NCI-H1048 (cell line): ENCODE measurements around the gene ABCA4.

Experiments used
- DNase-seq: peaks from one replicate; lab custom pipeline; 2025; lab: John Stamatoyannopoulos, UW

ABCA4 gene

DNA sequence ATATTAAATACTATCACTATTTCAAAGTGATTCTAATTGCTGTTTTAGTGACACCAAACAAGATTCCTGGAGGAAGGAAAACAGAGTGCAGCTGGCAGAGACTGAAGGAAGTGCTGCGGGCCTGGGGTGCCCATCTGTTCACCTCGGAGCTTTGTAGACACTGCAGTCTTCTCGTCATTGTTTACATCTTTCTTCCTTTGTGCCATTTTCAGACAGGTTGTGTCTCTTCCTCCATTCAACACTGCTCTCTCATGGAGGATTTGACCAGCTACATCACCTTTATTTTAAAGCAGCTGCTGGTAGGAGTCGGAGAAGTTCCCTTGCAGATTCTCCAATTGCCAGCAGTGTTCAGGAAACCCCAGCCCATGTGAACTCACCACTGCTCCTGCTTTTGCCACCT is 37.3 kb downstream of the ABCA4 start:
- DNase-seq: no peak

DNA sequence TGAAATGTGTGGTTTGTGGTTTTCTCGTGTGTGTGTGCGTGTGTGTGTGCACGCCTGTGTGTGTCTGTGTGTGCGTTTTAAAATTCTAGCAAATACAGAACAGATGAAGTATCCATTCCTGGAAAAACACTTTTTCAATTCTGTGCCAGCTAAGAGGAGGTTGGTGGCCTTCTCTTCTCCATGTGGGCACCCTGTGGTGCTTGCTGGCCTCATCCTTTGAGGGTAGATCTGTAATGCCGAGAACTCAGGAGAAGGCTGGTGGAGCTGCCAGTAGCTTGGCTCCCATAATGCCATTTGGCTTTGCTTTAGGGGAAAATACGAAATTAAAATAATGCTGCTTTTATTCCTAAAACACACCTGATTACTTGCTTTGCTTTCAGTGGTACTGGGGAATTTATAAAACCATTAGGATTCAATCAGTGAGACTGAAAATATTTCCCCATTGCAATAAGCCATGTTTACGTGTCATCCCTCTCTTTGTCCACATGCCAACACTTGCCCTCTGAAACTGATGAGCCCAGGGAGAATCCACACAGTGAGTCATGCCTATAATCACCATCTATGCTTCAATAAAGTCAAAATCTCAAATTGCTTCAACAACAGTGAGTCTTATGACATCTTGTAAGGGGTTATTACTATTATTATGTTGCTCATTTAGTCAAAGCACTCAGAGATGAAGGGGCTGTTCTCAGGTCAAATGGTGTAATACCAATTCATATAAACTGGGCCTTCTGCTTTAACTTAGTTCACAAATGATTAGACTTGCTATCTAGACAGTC is 39.2 kb downstream of the ABCA4 start:
- no peak for DNase-seq

DNA sequence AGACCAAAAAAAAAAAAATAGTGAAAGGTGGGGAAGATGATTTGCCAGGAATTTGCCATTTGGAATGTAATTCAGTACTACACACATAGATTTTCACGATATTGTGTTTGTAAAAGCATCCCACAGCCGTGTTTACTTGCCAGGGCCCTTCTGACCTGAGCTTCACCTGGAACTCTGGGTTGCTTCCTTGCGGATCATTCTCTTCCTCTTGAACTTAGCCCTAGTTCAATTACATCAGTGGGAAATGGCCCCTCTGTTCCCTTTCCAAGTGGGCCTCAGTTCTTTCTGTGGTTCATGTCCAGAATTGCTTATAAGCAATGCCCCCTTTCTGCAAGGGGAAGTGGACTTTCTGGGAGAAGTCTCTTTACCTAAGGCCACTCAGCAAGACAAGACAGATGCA is 41.0 kb downstream of the ABCA4 start:
- DNase-seq: no peak

DNA sequence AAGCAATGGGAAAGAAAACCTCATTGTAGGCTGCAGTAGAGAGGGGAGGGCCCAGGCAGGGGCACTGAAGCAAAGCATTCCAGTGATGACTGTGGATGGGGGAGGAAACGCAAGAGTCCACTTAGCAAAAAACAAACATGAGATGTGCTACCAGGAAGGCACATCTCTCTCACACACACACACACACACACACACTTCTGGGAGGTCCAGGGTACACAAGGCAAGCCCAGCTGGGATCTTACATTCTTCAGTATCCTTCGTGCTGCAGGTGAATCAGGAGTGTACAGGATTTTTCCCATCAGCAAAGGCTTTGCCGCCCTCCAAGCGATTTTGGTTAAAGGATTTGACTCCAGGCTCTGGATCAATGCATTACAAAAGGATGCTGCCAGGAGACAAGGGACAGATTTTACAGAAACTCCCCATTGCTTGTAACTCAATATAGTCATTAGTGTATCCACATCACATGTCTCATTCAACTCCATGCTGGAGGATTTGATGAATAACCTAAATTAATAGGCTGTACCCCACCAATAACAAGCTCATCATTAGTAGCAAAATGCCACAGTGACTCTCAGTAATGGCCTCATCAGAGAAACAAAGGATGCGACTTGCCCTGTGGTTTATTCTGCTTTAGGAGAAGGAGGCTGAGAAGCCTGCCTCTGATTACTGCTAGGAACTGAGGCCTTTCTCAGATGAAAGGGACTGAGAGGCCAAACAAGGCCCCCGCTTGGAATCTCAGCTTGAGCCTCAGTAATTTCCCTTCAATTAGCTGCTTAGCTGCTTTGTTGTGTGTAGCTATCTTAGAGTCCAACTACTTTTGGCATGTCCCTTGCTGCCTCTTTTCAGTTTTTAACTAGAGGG is 41.6 kb downstream of the ABCA4 start:
- DNase-seq: no peak

DNA sequence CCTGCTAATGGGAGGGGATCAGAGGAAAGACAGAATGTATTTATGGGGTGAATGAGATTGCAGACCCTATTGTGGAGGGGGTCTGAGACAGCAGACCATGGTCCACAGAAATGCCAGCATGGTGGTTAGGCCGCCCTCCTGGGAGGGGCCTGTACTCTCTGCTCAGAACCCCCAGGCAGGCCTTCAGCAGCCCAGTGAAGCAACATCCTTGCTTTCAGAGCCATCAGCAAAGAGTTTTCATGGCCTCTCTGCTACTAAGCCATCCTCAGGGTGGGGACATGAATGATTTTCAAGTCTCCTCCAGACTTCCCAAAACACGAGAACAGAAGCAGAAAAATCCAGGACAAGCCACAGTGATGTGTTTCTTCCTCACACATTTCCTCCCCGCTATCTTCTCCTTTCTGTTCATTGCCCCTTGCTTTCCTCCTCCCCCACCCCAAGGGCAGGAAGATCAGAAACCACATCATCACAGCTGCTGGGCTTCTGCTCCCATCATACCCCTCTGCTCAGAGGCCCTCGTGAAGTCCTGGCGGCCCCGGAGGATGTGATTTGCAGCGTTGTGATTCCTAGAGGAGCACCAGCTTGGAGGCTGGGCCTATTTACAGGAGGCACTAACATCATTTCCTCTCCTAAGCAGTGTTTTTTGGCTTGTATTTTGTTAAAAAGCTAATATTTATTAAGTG is 48.0 kb downstream of the ABCA4 start:
- no peak for DNase-seq

DNA sequence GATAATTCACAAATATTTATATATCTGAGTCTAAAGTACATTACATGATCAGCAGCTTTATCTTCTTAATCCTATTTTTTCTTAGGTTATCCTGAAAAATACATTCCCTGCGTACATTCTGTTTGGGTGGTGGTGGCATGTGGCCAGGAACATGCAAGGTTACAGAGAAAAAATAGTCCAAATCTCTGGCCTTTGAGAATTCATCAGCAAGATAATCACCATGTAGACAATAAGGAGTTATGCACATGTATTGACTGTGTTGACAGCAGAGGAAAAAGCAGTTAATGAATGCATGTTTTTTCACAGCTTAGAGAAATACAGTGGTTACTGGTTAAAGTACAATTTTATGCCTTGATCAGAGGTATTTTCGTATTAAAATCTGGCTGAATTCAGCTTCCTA is 49.0 kb downstream of the ABCA4 start:
- DNase-seq: no peak

DNA sequence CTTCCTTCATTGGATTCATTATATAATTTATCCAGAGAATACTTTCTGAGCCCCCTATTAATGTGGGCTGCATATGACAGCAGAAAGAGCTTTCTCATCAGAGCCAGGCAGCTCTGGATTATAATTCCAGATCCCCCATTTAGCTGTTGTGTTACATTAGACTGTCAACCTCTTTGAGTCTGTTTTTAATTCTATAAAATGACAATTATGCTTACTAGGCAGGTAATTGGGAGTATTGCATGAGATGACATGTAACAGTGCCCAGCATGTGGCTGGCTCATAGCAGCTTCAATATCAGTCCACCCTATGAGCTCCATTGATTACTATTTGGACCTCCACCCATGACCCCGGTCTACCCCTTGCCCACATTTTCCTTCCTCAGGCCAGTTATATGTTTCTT is 49.6 kb downstream of the ABCA4 start:
- no peak for DNase-seq

DNA sequence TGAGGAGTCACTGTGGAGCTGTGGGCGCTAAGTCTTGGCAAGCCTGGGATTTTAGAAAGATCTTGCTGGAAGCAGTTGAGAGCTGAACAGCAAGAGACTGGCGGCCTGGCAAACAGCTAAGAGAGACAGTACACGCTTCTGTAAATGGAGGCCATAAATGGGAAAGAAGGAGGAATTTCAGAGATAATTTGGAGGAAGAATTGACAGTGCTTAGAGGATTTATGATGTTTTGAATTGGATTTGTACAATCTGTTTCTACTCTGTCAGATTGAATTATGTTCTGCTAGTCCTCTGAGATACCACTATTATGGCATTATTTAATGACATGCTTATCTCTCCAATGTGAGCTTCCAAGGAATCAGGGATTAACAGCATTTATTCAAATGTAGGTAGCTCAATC is 50.1 kb downstream of the ABCA4 start:
- no peak for DNase-seq

DNA sequence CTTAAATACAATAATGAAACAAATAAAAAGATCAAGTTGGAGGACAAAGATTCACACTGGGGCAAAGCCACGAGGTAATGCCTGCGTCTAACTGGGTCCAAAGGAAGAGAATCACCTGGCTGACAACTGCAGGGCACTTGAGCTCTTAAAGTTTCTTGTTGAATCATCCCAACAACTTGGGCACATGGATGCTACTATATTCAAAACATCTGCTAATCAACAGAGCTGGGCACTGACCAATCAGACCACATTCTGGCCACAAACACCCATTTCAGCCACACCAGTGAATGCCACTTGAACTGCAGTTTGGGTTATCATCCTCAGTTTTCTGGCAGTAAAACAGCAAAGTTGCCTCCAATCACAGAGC is 51.0 kb downstream of the ABCA4 start:
- no peak for DNase-seq

DNA sequence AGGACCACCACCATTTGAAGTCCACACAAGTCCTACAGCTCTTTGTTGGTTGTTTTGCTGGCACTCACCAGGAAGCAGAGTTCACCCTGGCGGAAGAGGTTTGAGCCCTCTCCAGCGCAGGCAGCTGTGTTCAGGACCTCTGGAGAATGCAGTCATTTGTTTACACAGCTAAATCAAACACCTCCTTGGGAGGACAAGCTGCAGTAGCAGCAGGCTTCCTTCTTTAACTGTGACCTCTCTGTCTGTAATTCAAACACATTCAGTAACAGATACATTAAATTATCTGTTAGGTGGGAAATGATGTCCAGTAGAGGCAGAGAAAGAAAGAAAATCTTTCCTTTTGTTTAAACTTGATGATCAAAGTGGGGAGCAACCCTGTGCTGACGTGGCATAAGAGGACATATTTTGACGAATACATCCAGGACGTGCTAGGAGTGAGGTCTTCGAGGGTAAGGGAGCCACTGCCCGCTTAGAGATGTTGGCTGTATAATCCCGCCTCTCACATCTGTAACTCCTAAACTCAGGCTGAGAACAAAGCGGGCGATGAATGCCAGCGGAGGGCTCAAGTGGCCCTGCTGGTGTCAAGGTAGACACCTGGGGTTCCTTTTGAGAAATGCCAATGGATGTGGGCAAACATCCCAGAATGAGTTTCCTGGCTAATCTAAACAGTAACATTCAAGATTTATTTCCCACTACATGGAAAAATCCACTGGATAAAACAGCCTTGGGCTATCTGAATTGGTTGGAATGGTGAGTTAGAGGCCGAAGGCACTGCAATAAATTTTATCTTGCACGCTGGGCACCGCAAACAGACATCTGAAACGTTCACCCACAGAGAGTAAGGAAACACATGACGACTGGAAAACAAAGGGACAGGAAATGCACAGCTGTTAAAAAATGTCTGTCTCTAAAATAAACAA is 51.7 kb downstream of the ABCA4 start:
- no peak for DNase-seq

DNA sequence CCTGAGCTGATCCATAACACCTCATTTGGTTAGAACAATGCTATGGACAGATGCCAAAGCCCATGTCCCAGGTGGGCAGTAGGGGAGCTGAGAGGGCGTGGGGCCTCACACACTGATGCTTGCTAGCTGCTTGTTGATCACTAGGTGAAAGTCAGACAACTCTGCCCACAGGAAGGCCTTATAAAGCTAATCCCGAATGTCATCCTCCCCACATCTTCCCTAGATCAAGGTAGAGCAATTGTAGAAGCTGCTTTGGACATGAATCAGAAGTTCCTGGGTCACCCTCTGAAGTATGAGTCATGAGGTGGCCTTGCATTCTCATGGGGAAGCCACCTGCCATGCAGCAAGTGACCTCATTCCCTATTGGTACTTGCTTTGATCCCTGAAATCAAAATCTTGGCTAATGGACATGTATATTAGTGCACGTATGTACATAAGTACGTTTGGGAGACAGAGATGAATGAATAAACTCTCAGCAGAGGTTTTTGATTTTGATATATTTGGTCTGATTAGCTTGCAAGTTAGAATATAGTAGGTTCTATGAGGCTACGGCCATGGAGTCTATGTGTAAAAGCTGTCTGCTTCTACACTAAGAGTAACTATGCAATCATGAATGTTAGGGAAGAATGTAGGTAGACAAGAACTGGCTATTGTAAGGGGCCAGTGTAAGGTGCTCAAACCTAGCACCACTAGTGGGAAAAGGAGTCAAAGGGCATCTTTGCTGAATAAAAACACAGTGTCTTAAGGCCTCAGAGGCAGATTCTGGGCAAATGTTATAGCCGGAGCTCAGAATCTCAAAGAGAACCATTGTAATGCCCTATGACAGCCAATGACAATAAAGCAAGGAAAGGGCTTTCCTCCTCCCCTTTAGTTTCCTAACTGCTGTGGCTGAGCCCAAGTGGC is 52.6 kb downstream of the ABCA4 start:
- DNase-seq: no peak

DNA sequence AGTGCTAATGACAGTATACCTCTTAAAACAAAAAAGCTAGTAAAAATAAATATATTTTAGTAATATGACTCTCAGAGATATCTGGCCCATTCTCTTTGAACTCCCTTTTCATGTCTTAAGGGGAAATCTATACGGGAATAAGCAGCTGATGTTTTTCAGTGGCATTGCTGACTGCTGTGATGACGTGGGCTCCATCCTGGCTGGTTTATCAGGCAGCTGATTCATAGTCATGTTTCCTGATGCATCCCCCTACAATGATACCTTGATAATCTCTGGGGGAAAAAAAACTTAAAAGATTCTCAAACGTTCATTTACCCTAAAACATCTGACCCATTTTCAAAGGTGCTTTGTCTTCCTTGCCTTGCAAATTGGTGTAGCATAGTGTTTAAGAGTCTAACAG is 53.8 kb downstream of the ABCA4 start:
- DNase-seq: no peak

DNA sequence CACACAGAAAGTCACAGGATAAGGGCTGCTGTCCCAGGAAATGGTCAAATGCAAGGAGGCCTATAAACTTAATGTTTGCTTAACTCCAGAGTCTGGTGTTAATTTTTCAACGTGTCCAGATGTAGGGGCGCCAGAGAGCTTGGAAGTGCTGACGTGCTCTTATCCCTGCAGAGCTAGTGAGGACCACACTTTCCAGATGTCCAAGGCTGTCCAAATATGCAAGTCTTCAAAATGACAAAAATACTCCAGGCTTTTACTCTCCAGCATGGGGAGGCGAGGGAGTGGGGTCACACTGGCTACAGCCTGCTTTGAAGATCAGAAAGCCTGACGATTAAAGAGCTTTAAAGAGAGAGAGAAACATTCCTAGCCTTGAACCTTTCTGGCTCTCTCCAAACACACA is 57.6 kb downstream of the ABCA4 start:
- no peak for DNase-seq

DNA sequence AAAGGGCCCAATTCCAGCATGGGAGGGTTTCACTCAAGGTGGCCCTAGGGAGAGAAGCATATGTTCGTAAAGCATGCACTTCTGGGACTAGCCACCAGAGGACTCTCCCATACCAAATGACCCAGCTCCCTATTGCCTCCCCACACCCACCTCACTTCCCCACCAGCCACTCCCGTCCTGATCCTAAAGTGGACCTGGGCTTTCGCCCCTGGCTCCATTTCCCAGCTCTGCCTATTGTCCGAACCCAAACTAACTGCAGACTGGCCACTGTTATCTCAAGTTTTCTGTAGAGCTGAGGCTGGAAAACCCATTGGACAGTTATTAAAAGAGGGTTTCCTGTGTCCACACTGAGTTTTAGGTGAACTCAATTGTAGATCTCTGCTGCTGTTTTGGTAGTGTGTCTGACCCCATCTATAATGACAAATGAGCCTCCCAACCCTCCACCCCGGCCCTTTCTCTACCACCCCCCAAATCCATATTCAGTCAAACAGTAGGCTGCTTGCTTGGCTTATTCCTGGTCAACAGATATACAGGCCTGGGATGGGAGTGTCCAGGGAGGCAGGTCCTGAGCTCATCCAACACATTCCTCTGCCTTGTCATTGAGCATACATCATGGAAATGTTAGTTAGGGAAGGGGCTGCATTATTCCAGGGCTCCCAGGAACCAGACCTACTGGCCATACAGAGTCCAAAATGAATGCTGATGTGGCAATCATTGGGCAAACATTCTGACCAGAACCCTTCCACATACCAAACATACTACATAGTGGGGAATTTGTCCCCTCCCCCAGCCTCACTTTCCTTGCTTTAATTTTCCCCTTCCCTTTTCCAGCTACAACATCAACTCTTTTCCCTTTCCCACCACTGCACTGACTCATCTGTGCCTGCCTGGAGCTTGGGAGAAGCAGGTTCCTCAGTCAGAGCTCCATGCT is 59.2 kb downstream of the ABCA4 start:
- DNase-seq: no peak

DNA sequence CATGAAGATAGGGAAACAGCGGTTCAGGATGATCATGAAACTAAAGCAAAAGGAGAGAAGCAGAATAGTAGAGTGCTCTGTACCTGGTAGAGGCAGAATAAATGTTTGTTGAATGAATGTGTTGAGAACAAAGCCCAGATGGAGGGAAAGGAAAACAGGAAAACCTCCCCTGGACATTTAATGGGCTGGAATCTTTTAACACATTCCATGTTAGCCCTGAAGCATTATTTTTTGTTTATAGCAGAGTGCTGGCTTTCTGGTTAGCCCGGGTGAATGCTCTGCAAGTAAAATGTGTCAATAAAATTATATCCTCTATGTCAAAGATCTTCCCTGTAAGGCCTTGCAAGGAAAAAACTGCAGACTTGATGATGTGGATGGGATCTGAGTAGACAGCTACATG is 60.2 kb downstream of the ABCA4 start:
- no peak for DNase-seq

DNA sequence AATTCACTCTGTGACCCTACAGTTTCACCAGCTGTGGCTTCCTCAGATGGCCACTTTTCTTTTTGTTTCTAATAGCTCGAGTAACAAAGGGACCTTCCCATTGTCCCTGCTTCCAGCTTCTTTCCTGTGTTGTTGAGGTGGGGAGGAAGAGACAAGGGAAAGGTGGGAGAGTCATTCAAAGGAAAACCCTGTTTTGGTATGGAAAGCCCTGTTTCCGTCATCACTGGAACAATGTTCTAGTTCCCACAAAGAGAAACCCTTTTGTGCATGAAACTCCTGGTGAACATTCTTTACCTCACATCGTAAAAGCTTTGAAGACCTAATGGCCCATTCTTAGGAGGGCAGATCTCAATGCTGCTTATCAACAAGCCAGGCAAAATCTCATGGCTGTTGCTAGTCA is 62.2 kb downstream of the ABCA4 start:
- no peak for DNase-seq

DNA sequence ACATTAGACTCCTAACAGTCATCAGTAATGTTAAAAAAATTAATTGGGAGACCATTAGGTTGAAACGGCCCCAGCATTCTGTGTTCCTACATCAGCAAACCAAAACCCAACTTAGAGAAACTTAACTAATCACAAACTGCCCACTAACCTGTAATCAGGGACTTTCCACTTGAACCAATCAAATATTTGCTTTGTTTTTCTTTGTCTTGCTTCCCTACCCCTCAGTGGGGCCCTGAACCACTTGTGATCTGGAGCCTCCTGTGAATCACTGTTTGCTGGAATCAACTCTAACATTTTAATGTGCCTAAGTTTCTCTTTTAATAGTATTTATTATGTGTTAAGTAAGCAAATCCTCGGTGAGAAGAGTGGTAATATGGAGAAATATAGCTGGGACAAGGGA is 64.0 kb downstream of the ABCA4 start:
- no peak for DNase-seq

DNA sequence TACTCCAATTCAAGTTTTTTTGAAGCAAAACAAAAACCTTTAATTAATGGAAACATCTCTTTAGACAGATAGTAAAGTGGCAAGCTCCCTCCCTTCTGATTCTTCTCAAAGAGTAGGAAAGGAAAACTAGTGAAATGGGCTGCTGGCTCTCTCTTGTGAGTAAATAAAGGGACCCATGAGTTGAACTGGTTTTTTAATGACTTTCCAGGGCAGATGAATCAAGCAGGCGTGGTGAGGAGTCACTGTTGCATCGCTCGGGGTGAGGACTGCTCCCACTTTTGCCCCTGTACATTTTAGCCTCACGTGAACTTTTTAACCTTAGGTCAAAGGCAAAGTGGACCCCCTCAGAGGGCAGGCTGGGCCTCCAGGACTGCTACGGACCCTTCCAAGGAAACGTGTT is 64.8 kb downstream of the ABCA4 start:
- no peak for DNase-seq

DNA sequence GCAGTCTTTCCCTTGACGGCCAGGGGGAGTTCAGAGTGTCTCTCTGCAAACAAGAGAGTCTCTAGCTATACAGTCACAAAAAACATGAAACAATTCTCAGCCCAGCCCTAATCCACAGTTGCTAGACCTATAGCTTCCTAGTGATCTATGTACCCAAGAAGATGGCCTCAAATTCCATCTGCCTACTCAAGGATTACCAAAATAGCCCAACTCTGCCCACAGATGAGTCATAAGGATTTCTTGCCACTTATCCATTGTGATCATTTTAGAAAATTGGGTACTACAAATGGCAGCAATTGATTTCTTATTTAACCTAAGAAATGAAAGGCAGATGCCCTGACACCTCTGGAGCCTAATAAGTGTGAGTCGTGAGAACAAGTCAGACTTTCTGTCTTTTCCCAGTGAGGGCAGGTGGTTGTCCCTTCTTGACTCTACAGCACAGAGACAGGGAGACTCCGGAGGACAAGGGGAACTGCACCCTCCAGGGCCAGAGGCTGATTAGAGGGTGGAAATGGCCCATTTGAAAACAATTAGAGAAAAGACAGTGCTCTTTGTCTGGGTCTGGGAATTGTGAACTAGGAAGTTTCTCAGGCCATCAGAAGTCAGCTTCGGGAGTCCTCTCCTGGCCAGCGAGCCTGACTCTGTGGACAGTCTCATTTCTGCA is 65.4 kb downstream of the ABCA4 start:
- no peak for DNase-seq
